Hepatocyte (in vitro differentiated cells): ENCODE measurements around the gene PI4KB.

Source experiments
- CTCF ChIP-seq: fragments of 200-600 bp; sonication (generic); IDR thresholded peaks from 2 replicates; pipeline ENCODE4 v1.5.1; 2016; ENCODE audit warnings: antibody characterized with exemption, mild to moderate bottlenecking; ENCODE audit not compliant: poor library complexity
- EZH2 ChIP-seq: fragments of 200-600 bp; sonication (generic); IDR thresholded peaks from 2 replicates; pipeline ENCODE4 v1.6.1; 2016; ENCODE audit warnings: antibody characterized with exemption, mild to moderate bottlenecking, borderline replicate concordance
- EZH2phosphoT487 ChIP-seq: fragments of 200-600 bp; sonication (generic); IDR thresholded peaks from one replicate; pipeline ENCODE4 v1.6.1; 2018; ENCODE audit warnings: antibody characterized with exemption, mild to moderate bottlenecking, low read depth, moderate library complexity; ENCODE audit not compliant: unreplicated experiment, severe bottlenecking

- TF ChIP-seq EZH2, result no peak
- TF ChIP-seq CTCF, result no peak
- TF ChIP-seq EZH2phosphoT487, result no peak
These were observed 19.7 kb upstream of the PI4KB start, which contains the start of gene RFX5 for GRCh38 chr1:151346769-151347522.
